Activated CD4-positive, alpha-beta T cell treated with anti-CD3 and anti-CD28 coated beads, Interleukin-2, amount 50 U/mL, for 4 hours (primary cell): ENCODE measurements around the gene KCNQ1.

Source experiments
- DNase-seq, 2 experiments: peaks; one replicate each; pipeline ENCODE4 v3.0.0-alpha.2; 2020

Gene KCNQ1

GRCh38 chr11:2742611-2743426 is 298.0 kb downstream of the KCNQ1 start:
- no peak for DNase-seq

GRCh38 chr11:2743427-2744110 is 298.8 kb downstream of the KCNQ1 start:
- no peak for DNase-seq

GRCh38 chr11:2744166-2744565 is 299.4 kb downstream of the KCNQ1 start:
- no peak for DNase-seq

GRCh38 chr11:2745511-2745910 is 300.7 kb downstream of the KCNQ1 start:
- no peak for DNase-seq

GRCh38 chr11:2746401-2747247 is 301.8 kb downstream of the KCNQ1 start:
- DNase-seq: no peak

GRCh38 chr11:2747248-2748027 is 302.6 kb downstream of the KCNQ1 start:
- no peak for DNase-seq

- DNase-seq: no peak
Measured at GRCh38 chr11:2748061-2748813, 303.4 kb downstream of the KCNQ1 start.

- no peak for DNase-seq
Measured at GRCh38 chr11:2748814-2749554, 304.2 kb downstream of the KCNQ1 start.

GRCh38 chr11:2750101-2750681 is 305.4 kb downstream of the KCNQ1 start:
- no peak for DNase-seq

GRCh38 chr11:2750682-2751522 is 306.1 kb downstream of the KCNQ1 start:
- no peak for DNase-seq

GRCh38 chr11:2751523-2752203 is 306.9 kb downstream of the KCNQ1 start:
- no peak for DNase-seq

- DNase-seq: no peak
Measured at GRCh38 chr11:2752204-2752770, 307.5 kb downstream of the KCNQ1 start.

GRCh38 chr11:2752923-2753322 is 308.1 kb downstream of the KCNQ1 start:
- DNase-seq: no peak

- DNase-seq: no peak
Measured at GRCh38 chr11:2754008-2754407, 309.2 kb downstream of the KCNQ1 start.

- DNase-seq: no peak
Measured at GRCh38 chr11:2755071-2755470, 310.3 kb downstream of the KCNQ1 start.

GRCh38 chr11:2758751-2759150 is 313.9 kb downstream of the KCNQ1 start:
- DNase-seq: no peak

GRCh38 chr11:2759228-2760195 is 314.7 kb downstream of the KCNQ1 start:
- DNase-seq: no peak
